ENCODE measurements around the gene LGR4. TPM values are rescaled to one million over a fixed set of nuclear protein-coding genes. Genes with fewer than 3 reads are reported as not detected.

LGR4 gene
- total and polyA plus RNA-seq, 2 of the 13 experiments (the other 11 are each of a cell fraction or from before 2014, with no cell fraction given) = 42.1 to 68.7 TPM

- FAIRE-seq = no peak
- CTCF ChIA-PET (ENCODE audit: low intra/inter-chr PET ratio, low total read pairs) = no interaction called here
- TF ChIP-seq ZMYM3 (CRISPR knock-in tag; IDR thresholded peaks at IDR 0.05) (no peak), ZNF30 (CRISPR knock-in tag; IDR thresholded peaks at IDR 0.05) (no peak), CREM (IDR thresholded peaks at IDR 0.05) (no peak), CREM (CRISPR knock-in tag; IDR thresholded peaks at IDR 0.05) (no peak), GATAD2A (CRISPR knock-in tag; IDR thresholded peaks at IDR 0.05) (no peak), ZNF567 (CRISPR knock-in tag; IDR thresholded peaks at IDR 0.05; ENCODE audit: borderline replicate concordance) (no peak), RBM22 (optimal IDR thresholded peaks at IDR 0.05; ENCODE audit: low read length) (peak; percentile 65)
- H3K36me3 ChIP-seq (replicated peaks in 1 of 2; ENCODE audit: control insufficient read depth in 1 of 2, insufficient read depth in 2 of 2, low read length in 2 of 2) = peaks cover 18 to 48% of the 10 kb centered on the region in 2 experiments
- POLR2A ChIA-PET = interaction anchor here (1.7 kb wide), 1 partner anchor 32 kb away, joined by 5 read pairs; no protein-coding TSS in a partner anchor
- no peak overlapping the region for H3K4me2 ChIP-seq (ENCODE audit: low read depth, low read length)
- H3K27ac ChIP-seq (ENCODE audit: extremely low read length, insufficient read depth, low read length) = no peak overlapping the region
- peaks cover 27% of the 10 kb centered on the region for H3K4me1 ChIP-seq (ENCODE audit: insufficient read depth, low read length)
- in situ Hi-C loops (cut with HindIII; ENCODE audit: extremely low pct_ligation_motif_present, low pct_unique_long_range_greater_than_20kb) = loop anchor here (5.0 kb wide), 1 partner anchor 102 kb away; the partner anchor contains the start of gene LGR4
- intact Hi-C loops (cut with micrococcal nuclease; ENCODE audit: unreplicated experiment) = no loop called here
- H3K9me3 ChIP-seq (ENCODE audit: low read length) = no peaks in the 10 kb centered on the region
- no peak for DNase-seq (ENCODE audit: low spot score)
- H2AFZ ChIP-seq (ENCODE audit: low read length) = no peak overlapping the region
- no peaks in the 10 kb centered on the region for H4K20me1 ChIP-seq (ENCODE audit: insufficient read depth, low read length)
- no peak overlapping the region for H3K4me3 ChIP-seq (replicated peaks in 1 of 3; ENCODE audit: insufficient read depth in 1 of 3, low read depth in 2 of 3, low read length in 3 of 3)
- H3K9ac ChIP-seq (ENCODE audit: insufficient read depth, low read depth, low read length) = no peak overlapping the region
- no peaks in the 10 kb centered on the region for H3K27me3 ChIP-seq (ENCODE audit: control insufficient read depth in 1 of 2, insufficient read depth in 2 of 2, low read length in 2 of 2)
- BruUV-seq (replicated peaks) = no TSS peak
- H3K79me2 ChIP-seq (ENCODE audit: insufficient read depth, low read length) = peaks cover 2% of the 10 kb centered on the region
- 91% methylated on average over 2 of the region's 2 CpGs for WGBS (ENCODE audit: low lambda C conversion rate)
- ATAC-seq = no peak
Measured at GRCh38 chr11:27370374-27370773, 102.2 kb downstream of the LGR4 start.

- DNase-seq (ENCODE audit: low spot score) (no peak), FAIRE-seq (no peak), ATAC-seq (no peak)
- no TSS peak for BruUV-seq (replicated peaks)
- Histone ChIP-seq H3K27ac (ENCODE audit: extremely low read length, insufficient read depth, low read length) (no peak overlapping the region), H4K20me1 (ENCODE audit: insufficient read depth, low read length) (no peaks in the 10 kb centered on the region; the same call in 1 of the 2 replicates), H3K9me3 (ENCODE audit: low read length) (no peaks in the 10 kb centered on the region), H3K9ac (ENCODE audit: insufficient read depth, low read depth, low read length) (no peak overlapping the region), H3K4me2 (ENCODE audit: low read depth, low read length) (no peak overlapping the region), H3K27me3 (ENCODE audit: control insufficient read depth in 1 of 2, insufficient read depth in 2 of 2, low read length in 2 of 2) (no peaks in the 10 kb centered on the region), H3K79me2 (ENCODE audit: insufficient read depth, low read length) (no peaks in the 10 kb centered on the region), H3K36me3 (replicated peaks in 1 of 2; ENCODE audit: control insufficient read depth in 1 of 2, insufficient read depth in 2 of 2, low read length in 2 of 2) (peaks cover 15 to 43% of the 10 kb centered on the region in 2 experiments), H3K4me3 (replicated peaks in 1 of 3; ENCODE audit: insufficient read depth in 1 of 3, low read depth in 2 of 3, low read length in 3 of 3) (no peak overlapping the region), H3K4me1 (ENCODE audit: insufficient read depth, low read length) (peaks cover 10% of the 10 kb centered on the region), H2AFZ (ENCODE audit: low read length) (no peak overlapping the region)
- no peak for TF ChIP-seq BRCA1 (CRISPR knock-in tag; IDR thresholded peaks at IDR 0.05)
- TF ChIP-seq SOX13 (IDR thresholded peaks at IDR 0.05) = no peak
- TF ChIP-seq SOX13 (CRISPR knock-in tag; conservative IDR thresholded peaks at IDR 0.05 in 1 of 2, IDR thresholded peaks at IDR 0.05 in 1 of 2) = no peak
- TF ChIP-seq FOXM1 (CRISPR knock-in tag; IDR thresholded peaks at IDR 0.05) = no peak
- no peak for TF ChIP-seq POLR2AphosphoS5 (IDR thresholded peaks at IDR 0.05; ENCODE audit: low read depth, low read length)
- TF ChIP-seq KLF16 (CRISPR knock-in tag; IDR thresholded peaks at IDR 0.05) = no peak
- no peak for TF ChIP-seq SMARCC2 (IDR thresholded peaks at IDR 0.05)
- no peak for TF ChIP-seq ZNF572 (CRISPR knock-in tag; IDR thresholded peaks at IDR 0.05)
- TF ChIP-seq ZNF224 (CRISPR knock-in tag; IDR thresholded peaks at IDR 0.05) = no peak
- TF ChIP-seq KLF13 (CRISPR knock-in tag; IDR thresholded peaks at IDR 0.05) = no peak
- TF ChIP-seq MTF1 (CRISPR knock-in tag; IDR thresholded peaks at IDR 0.05) = no peak
- 96% methylated on average over 9 of the region's 10 CpGs for WGBS (ENCODE audit: low lambda C conversion rate)
- ChIA-PET POLR2A (no interaction called here), CTCF (ENCODE audit: low intra/inter-chr PET ratio, low total read pairs) (no interaction called here)
- in situ Hi-C loops (cut with HindIII; ENCODE audit: extremely low pct_ligation_motif_present, low pct_unique_long_range_greater_than_20kb) (no loop called here), intact Hi-C loops (cut with micrococcal nuclease; ENCODE audit: unreplicated experiment) (no loop called here)
Measured at GRCh38 chr11:27367881-27368280, 104.7 kb downstream of the LGR4 start.

Measured in HepG2 (cell line).